ENCODE results near the gene EREG. TPM values are rescaled to one million over a fixed set of nuclear protein-coding genes. Genes with fewer than 3 reads are reported as not detected.

Gene EREG
- total RNA-seq, 2 experiments from 2014 or later, result not detected

DNA sequence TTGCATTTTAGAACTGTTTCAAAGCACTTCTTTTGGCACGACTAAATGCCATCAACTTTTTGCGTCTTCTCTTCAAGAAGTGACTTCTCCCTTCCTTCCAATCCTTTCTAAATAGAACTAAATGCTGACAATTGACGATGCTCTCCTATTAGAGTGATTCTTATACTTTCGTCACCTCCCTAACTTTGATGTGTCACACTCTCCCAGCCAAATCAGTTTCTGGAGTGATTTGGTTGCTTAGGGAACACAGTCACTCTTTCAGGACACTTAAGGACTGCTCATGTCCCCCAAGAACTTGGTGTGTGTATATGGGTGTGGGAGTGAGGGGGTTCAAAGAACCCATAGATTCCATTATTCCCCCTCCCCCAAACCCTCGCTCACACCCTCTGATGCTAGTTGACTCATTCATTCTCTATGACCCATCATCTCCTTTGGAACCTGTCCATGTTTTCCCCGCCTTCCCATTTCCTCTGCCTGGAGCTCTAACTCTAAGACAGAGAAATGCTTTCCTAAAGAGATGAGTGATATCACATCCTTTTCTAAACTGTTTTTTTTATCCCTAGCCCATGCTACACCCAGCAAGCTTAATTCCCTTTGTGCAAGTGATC, 53.2 kb downstream of the EREG start:
- Mint-ChIP-seq H3K4me3 (no peak overlapping the region), H3K9me3 (no peaks in the 10 kb centered on the region), H3K27me3 (ENCODE audit: low read depth) (peaks cover 8% of the 10 kb centered on the region), H3K36me3 (ENCODE audit: low read depth) (no peaks in the 10 kb centered on the region), H3K27ac (no peak overlapping the region), H3K4me1 (ENCODE audit: low read depth) (no peaks in the 10 kb centered on the region)
- DNase-seq, result no peak
- CTCF ChIA-PET, result interaction anchor here (0.6 to 1.0 kb wide), 2 partner anchors 56 to 152 kb away, joined by 3 to 4 read pairs; no protein-coding TSS in a partner anchor
- intact Hi-C loops (cut with micrococcal nuclease), result no loop called here

DNA sequence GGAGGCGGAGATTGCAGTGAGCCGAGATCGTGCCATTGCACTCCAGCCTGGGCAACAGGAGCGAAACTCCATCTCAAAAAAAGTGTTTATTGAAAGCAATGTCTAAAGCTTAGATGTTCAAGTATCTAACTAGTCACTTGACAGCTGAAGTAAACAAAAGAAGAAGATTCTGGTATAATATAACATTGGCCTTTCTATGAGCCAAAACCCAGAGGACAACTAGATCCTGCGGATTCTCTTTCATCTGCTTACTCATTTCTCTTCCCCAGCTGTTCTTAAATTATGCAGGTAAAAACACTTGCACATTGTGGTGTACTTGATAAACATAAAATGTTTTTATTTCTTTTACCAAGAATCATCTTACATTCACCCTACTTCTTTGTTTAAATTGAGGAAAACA, 55.9 kb downstream of the EREG start:
- H3K4me1 Mint-ChIP-seq (ENCODE audit: low read depth), result no peaks in the 10 kb centered on the region
- CTCF ChIA-PET, result interaction anchor here (0.5 kb wide), 1 partner anchor 50 kb away, joined by 4 read pairs; no protein-coding TSS in a partner anchor
- no peak overlapping the region for H3K4me3 Mint-ChIP-seq
- H3K27me3 Mint-ChIP-seq (ENCODE audit: low read depth), result peaks cover 8% of the 10 kb centered on the region
- H3K36me3 Mint-ChIP-seq (ENCODE audit: low read depth), result no peaks in the 10 kb centered on the region
- H3K27ac Mint-ChIP-seq, result no peak overlapping the region
- no peaks in the 10 kb centered on the region for H3K9me3 Mint-ChIP-seq
- intact Hi-C loops (cut with micrococcal nuclease), result no loop called here
- no peak for DNase-seq

DNA sequence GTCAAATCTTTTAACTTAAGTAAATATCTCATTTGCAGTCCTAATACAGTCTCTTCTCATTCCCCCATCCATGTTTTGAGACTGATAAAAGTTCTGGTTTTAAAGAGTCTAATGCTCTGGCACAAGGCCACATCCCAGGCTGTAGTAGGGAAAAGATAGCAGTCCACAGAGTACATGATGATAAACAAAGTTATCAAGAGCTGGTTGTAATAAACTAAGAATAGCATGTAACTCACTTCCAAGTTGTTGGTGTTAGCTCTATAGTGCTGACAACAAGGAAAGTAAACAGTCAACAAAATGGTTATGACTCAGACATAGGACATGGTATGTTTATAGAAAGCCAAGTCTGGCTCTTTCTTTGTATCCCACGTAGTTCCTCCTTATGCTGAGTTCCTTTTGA, 58.2 kb downstream of the EREG start:
- Mint-ChIP-seq H3K4me1 (ENCODE audit: low read depth) (no peaks in the 10 kb centered on the region), H3K9me3 (no peaks in the 10 kb centered on the region), H3K4me3 (no peak overlapping the region), H3K27me3 (ENCODE audit: low read depth) (peaks cover 4% of the 10 kb centered on the region), H3K27ac (no peak overlapping the region), H3K36me3 (ENCODE audit: low read depth) (no peaks in the 10 kb centered on the region)
- CTCF ChIA-PET, result no interaction called here
- intact Hi-C loops (cut with micrococcal nuclease), result no loop called here
- no peak for DNase-seq

DNA sequence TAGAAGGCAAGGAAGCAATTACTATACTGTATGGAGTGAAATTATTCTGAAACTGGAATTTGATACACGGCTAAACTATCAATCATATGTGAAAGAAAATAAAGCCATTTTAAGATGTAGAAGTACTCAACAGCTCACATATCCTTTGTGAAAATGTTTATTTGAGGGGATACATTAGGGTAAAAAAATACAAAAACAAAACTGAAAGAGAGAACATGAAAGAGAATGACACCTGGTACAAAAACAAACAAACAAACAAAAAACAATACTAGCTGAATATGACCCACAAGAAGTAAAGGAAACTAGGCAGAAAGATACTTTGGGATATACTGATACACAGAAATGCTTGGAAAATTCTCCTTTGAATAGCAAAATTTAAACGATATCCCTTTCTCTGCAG, 59.2 kb downstream of the EREG start:
- CTCF ChIA-PET, result interaction anchor here (0.6 kb wide), 1 partner anchor 91 kb away, joined by 4 read pairs; no protein-coding TSS in a partner anchor
- H3K27ac Mint-ChIP-seq, result no peak overlapping the region
- H3K9me3 Mint-ChIP-seq, result no peaks in the 10 kb centered on the region
- H3K4me1 Mint-ChIP-seq (ENCODE audit: low read depth), result no peaks in the 10 kb centered on the region
- intact Hi-C loops (cut with micrococcal nuclease), result no loop called here
- no peaks in the 10 kb centered on the region for H3K36me3 Mint-ChIP-seq (ENCODE audit: low read depth)
- H3K4me3 Mint-ChIP-seq, result no peak overlapping the region
- no peaks in the 10 kb centered on the region for H3K27me3 Mint-ChIP-seq (ENCODE audit: low read depth)
- no peak for DNase-seq

- intact Hi-C loops (cut with micrococcal nuclease), result no loop called here
- Mint-ChIP-seq H3K36me3 (ENCODE audit: low read depth) (no peaks in the 10 kb centered on the region), H3K27ac (no peak overlapping the region), H3K4me1 (ENCODE audit: low read depth) (no peaks in the 10 kb centered on the region), H3K9me3 (no peaks in the 10 kb centered on the region), H3K4me3 (no peak overlapping the region), H3K27me3 (ENCODE audit: low read depth) (no peaks in the 10 kb centered on the region)
- CTCF ChIA-PET, result no interaction called here
- DNase-seq, result no peak
Observed at GRCh38 chr4:74426101-74426500, 61.2 kb downstream of the EREG start.

- no peak overlapping the region for H3K27ac Mint-ChIP-seq
Observed at GRCh38 chr4:74428276-74428675, 63.3 kb downstream of the EREG start.

DNA sequence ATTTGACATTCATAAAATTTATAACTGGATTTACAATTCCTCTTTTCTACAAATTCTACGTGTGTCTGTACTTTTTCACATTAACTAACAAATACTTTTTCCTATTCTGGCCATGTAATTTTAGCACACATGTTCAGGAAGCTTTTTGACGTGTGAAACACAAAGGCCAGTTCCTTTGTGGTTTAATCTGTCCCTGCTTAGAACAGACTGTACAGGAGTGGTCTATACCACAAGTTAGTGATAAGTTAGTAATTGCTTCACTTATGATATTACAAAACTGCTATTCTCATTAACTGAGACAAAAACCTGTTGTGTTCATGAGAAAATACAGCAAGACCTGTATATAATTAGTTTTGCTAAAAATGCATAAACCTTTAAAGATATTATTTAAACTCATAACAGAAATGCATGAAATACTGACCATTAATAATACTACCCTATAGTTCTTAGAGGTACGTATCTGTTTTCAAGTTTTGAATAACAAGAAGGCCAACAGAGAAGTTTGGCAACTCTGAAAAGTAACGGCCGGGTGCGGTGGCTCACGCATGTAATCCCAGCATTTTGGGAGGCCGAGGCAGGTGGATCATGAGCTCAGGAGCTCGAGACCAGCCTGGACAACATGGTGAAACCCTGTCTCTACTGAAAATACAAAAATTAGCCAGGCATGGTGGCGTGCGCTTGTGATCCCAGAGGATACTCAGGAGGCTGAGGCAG, 66.3 kb downstream of the EREG start:
- CTCF ChIA-PET, result interaction anchor here (0.8 kb wide), 1 partner anchor 14 kb away, joined by 3 read pairs; the partner anchor contains the start of gene AREG
- Mint-ChIP-seq H3K9me3 (no peaks in the 10 kb centered on the region), H3K27me3 (ENCODE audit: low read depth) (peaks cover 4% of the 10 kb centered on the region), H3K4me3 (no peak overlapping the region), H3K36me3 (ENCODE audit: low read depth) (no peaks in the 10 kb centered on the region), H3K27ac (no peak overlapping the region), H3K4me1 (ENCODE audit: low read depth) (no peaks in the 10 kb centered on the region)
- intact Hi-C loops (cut with micrococcal nuclease), result no loop called here
- no peak for DNase-seq

More at GRCh38 chr4:74428276-74428675, 63.3 kb downstream of the EREG start:
- Mint-ChIP-seq H3K4me1 (ENCODE audit: low read depth) (no peaks in the 10 kb centered on the region), H3K36me3 (ENCODE audit: low read depth) (no peaks in the 10 kb centered on the region), H3K27me3 (ENCODE audit: low read depth) (peaks cover 2% of the 10 kb centered on the region), H3K9me3 (no peaks in the 10 kb centered on the region), H3K4me3 (no peak overlapping the region)
- intact Hi-C loops (cut with micrococcal nuclease), result no loop called here
- CTCF ChIA-PET, result no interaction called here
- DNase-seq, result no peak

DNA sequence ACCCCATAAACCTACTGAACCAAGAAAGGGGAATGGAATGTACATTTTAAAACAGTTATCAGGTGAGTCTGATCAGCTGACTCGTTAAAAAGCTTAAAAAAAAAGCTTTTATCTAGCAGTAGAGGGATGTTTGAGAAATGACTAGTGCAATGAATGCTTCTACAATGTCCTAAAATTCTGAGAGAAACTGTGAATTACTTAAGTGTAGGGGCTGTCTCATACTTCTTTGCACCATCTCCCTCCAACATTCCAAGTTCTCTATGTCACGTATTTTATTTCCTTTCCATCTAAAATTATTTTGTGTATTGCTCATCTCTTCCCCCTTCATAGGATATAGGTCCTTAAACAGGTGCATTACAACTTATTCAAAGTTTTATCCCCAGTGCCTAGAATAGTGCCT, 68.1 kb downstream of the EREG start:
- intact Hi-C loops (cut with micrococcal nuclease), result no loop called here
- DNase-seq, result no peak
- Mint-ChIP-seq H3K9me3 (no peaks in the 10 kb centered on the region), H3K27ac (no peak overlapping the region), H3K4me1 (ENCODE audit: low read depth) (no peaks in the 10 kb centered on the region), H3K4me3 (no peak overlapping the region), H3K36me3 (ENCODE audit: low read depth) (no peaks in the 10 kb centered on the region), H3K27me3 (ENCODE audit: low read depth) (peaks cover 8% of the 10 kb centered on the region)
- CTCF ChIA-PET, result no interaction called here

DNA sequence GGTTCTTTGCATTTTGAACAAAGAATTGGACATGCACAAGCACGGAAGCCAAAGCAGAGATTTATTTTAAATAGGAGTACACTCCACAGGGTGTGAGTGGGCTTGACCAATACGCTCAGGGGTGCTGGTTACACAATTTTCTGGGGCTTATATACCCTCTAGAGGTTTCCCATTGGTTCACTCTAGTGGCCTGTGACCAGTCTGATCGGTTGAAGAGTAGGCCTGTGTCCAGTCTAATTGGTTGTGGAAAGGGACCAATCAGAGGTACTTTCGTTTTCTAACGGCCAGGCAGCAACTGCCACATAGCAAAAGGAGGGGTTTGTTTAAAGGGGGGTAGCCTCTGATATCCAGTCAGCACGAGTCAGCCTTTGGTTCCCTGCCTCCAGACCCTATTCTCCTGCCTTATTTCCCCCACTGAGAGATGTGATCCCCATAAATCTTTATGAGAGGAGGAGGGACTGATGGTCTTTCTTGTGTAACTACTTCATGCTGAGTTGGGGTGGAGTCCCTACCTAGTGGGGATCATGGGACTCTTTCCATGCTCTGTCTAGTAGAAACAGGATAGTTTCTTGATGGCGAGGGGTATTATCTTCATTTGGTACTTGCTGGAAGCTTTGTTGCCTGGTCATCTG, 68.7 kb downstream of the EREG start:
- no peak overlapping the region for H3K4me3 Mint-ChIP-seq
- CTCF ChIA-PET, result no interaction called here
- DNase-seq, result no peak
- H3K27ac Mint-ChIP-seq, result no peak overlapping the region
- no peaks in the 10 kb centered on the region for H3K36me3 Mint-ChIP-seq (ENCODE audit: low read depth)
- H3K9me3 Mint-ChIP-seq, result no peaks in the 10 kb centered on the region
- intact Hi-C loops (cut with micrococcal nuclease), result no loop called here
- peaks cover 8% of the 10 kb centered on the region for H3K27me3 Mint-ChIP-seq (ENCODE audit: low read depth)
- H3K4me1 Mint-ChIP-seq (ENCODE audit: low read depth), result no peaks in the 10 kb centered on the region

DNA sequence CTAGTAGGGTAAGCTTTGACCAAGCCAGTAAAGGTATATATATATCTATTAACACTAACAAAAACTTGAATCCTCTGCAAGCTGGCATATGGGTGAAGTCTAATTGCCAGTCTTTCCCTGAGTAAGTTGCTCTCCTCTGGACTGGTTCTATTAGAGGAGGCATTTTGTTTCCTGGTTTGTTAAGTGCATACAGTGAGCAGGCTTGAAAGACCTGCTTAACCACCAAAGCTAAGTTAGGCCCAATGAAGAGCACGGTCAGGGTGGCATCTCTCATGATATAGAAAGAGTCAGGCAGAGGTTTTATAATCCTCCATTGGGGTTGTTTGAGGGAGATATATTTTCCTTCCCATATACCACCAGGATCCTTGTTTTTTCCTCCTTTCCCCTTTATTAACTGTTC, 70.4 kb downstream of the EREG start:
- no peaks in the 10 kb centered on the region for H3K36me3 Mint-ChIP-seq (ENCODE audit: low read depth)
- no peak overlapping the region for H3K4me3 Mint-ChIP-seq
- no peak for DNase-seq
- no peaks in the 10 kb centered on the region for H3K9me3 Mint-ChIP-seq
- no peaks in the 10 kb centered on the region for H3K4me1 Mint-ChIP-seq (ENCODE audit: low read depth)
- H3K27me3 Mint-ChIP-seq (ENCODE audit: low read depth), result peaks cover 8% of the 10 kb centered on the region
- CTCF ChIA-PET, result interaction anchor here (0.7 to 1.2 kb wide), 2 partner anchors 58 to 134 kb away, joined by 3 to 4 read pairs; no protein-coding TSS in a partner anchor
- H3K27ac Mint-ChIP-seq, result no peak overlapping the region
- intact Hi-C loops (cut with micrococcal nuclease), result no loop called here

GRCh38 chr4:74437866-74438265, 72.9 kb downstream of the EREG start:
- intact Hi-C loops (cut with micrococcal nuclease), result no loop called here
- Mint-ChIP-seq H3K27ac (no peak overlapping the region), H3K4me3 (no peak overlapping the region), H3K4me1 (ENCODE audit: low read depth) (no peaks in the 10 kb centered on the region), H3K36me3 (ENCODE audit: low read depth) (no peaks in the 10 kb centered on the region), H3K9me3 (no peaks in the 10 kb centered on the region), H3K27me3 (ENCODE audit: low read depth) (peaks cover 6% of the 10 kb centered on the region)
- CTCF ChIA-PET, result interaction anchor here (0.7 kb wide), 1 partner anchor 206 kb away, joined by 3 read pairs; no protein-coding TSS in a partner anchor
- DNase-seq, result no peak

Measured in activated naive CD4-positive, alpha-beta T cell treated with anti-CD3 and anti-CD28 coated beads for 36 hours (primary cell).